ENCODE measurements around the gene ESYT1.
A peak's percentile ranks its signal among the peaks of the same experiment; 100 is the strongest.
"Not testable (repeated sequence)": the region's sequence is repeated elsewhere in the genome, so short reads cannot be mapped to it uniquely, and the experiment has no call there.

The ESYT1 gene

DNA sequence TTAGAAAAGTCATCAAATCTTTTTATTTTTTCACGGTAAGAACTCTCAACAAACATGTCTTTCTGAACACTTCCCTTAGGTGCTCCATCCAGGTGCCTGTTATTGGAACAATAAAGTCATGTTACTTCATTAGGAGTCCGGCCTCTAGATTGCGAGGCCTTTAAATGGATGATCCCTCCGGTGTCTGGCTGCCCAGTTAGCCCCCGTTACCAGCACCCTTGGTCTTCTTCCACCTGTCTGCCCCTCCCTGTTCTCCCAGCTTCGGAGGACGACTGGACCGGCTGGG is 24.3 kb upstream of the ESYT1 start:
- no peak for DNase-seq (ENCODE audit: low read depth)

- DNase-seq (ENCODE audit: low read depth), result peak; percentile 95
Measured at GRCh38 chr12:56104109-56104814, 23.8 kb upstream of the ESYT1 start, which contains the start of gene PA2G4. Gene PA2G4, plus strand, starts transcription at chr12:56104559. Its CDS starts 179 bp downstream, at chr12:56104738.

GRCh38 chr12:56104815-56105608 is 23.1 kb upstream of the ESYT1 start:
- peak; percentile 18 for DNase-seq (ENCODE audit: low read depth)

DNA sequence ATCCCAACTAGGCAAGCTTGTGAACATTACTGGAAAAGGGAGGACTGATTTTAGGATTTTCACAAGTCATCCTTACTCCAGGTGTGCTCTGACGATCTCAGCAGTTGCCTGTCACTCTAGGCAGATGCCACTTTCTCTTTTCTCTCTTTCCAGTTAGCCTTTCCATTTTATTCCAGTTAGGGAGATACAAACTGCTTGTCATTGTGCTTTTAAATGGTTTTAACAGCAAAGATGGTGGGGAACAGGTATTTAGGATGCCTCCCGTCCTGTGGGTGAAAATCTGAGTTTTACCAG is 22.5 kb upstream of the ESYT1 start:
- no peak for DNase-seq (ENCODE audit: low read depth)

DNA sequence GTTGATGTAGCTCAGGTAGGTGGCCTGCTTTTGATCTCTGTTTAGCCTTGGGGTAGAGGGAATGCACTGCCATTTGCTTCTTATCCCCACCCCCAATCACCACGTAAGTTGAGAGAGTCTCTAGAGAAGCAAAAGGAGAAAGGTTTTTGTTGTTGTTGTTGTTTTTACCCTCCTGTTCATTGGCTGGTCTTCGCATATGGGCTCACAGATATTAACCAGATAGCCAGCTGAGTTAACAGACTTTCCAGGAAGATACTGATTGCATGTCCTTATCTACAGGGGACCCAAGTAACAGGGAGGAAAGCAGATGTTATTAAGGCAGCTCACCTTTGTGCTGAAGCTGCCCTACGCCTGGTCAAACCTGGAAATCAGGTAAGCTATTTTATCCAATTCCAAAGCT is 20.8 kb upstream of the ESYT1 start:
- DNase-seq (ENCODE audit: low read depth), result no peak

DNA sequence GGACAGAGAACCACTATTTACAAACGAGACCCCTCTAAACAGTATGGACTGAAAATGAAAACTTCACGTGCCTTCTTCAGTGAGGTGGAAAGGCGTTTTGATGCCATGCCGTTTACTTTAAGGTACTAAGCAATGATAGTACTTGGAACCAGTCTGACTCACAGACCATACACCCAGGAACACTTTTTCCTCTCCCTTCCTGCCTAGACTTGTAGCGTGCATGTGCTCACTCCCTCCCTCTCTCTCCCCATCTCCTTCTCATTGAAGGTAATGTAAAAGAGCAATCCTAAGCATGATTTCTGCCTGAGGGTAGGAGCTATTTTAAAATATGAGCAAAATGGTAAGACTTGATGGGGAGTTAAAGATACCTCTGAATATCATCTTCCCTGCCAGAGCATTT is 17.5 kb upstream of the ESYT1 start:
- no peak for DNase-seq (ENCODE audit: low read depth)

- no peak for DNase-seq (ENCODE audit: low read depth)
Measured at GRCh38 chr12:56114084-56114483, 14.0 kb upstream of the ESYT1 start.

DNA sequence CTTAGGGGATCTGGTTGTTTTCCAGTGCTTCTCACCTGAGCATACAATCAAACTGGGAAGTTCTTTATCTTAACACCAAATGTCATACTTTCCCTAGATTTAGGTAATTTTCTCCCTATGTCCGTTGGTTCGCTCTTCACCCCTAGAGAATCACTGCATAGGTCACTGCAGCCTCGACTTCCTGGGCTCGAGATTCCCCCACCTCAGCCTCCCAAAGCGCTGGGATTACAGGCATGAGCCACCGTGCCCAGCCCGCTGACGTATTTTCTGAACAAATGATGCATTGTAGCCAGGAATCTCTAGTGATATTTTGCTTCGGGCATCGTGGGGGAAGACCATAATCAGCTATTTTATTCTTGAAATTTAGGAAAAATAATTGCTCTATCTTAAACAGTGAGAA is 12.7 kb upstream of the ESYT1 start:
- DNase-seq (ENCODE audit: low read depth), result no peak

- DNase-seq (ENCODE audit: low read depth), result peak; percentile 90
Measured at GRCh38 chr12:56116267-56117081, 11.6 kb upstream of the ESYT1 start, which contains the start of gene RPL41. Gene RPL41, plus strand, starts transcription at chr12:56116633.

- not testable (repeated sequence) for DNase-seq (ENCODE audit: low read depth)
Measured at GRCh38 chr12:56117082-56117706, 10.9 kb upstream of the ESYT1 start.

DNA sequence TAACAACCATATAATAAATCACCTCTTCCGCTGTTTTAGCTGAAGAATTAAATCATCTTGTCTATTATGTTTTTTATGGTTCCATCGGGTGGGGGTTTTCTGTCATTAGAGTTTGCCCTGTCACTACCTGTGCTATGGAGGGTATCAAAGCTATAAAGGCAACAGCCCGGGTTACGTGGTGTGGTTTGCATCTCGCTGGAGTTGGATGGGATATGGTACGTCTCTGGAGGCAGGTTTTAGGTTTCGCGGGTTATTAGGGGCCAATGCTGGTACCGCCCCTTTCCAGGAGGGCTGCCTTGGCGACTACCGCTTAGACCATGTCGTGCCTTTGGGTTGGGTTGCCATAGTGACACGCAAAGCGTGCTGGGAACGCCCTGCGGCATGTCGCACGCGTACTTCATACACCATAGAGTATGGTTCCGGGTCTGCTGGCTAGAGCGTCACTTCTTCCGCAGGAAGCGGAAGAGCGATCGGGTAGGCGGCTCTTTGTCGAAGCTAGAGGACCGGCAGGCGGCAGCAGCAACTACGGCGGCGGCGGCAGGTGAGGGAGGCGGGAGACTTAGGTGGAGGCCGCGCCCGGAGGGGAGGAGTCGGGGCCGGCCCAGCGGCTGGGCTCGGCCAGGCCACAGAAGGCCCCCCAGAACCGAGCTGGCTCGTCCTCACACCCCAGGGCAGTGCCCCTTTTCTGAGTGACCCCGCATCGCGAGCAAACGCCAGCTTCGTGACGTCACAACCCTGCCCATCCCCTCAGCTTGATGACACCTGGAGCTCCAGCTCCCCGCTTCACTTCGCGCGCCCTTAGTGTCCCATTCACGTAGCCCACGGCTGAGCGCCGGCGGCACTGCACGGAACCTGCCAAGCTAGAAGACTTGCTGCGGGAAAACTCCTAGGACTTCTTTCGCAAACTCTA is 10.0 kb upstream of the ESYT1 start, which contains the start of gene ZC3H10:
Gene ZC3H10 (plus strand): TSS at position 489 of the 910 bp plus-strand sequence. CDS start 2,297 bp downstream, outside the sequence.
- DNase-seq (ENCODE audit: low read depth), result peak; percentile 97

DNA sequence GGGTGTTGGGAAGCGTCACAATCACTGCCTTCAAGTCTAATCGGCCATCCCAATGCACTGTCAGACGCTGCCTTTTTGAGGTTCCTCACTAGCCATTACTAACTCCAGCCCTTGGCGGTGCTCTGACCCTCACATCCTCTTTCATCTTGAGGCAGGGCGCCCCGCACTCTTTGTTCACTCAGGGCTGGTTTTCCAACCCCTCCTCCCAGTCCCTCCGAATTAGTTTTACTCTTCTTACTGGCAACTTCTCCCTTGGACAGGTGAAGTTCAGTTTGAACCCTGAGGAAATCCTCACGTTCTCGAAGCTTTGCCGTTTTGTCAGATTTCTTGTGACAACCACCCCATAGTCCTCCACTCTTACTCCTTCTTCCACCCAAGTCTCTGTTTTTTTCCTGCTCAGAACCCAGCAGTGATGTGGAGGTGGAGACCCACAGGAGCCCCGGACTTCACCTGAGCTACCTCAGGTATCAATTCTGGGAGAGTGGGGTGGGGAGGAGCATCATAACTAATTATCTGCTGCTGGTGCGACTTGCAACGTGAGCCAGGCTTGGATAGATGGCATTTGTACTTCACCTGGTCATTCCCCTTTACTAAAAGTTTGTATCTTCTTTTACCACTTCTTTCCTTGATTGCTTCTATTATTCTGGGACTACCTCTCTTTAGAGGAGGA is 9.2 kb upstream of the ESYT1 start:
- no peak for DNase-seq (ENCODE audit: low read depth)

DNA sequence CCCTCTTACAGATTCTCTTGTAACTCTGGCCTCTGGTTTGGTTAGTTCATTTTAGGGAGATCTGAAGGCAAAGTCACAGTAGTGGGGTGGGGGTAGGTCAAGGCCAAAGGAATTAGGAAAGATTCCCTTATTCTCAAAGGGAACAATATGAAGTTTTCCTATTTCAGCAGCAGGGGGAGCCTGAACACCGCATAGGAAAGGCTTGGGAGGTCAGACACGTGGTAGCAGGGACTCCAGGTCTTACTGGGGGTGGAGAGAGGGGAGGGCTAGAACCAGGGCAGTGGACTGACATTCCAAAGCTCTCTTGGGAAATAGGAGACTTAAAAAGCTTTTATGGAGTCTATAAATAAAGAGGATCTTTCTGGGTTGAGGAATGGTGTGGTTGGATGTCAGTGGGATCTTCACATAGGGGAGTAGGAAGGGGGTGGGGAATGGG is 8.7 kb upstream of the ESYT1 start:
- peak; percentile 22 for DNase-seq (ENCODE audit: low read depth)

- DNase-seq (ENCODE audit: low read depth), result no peak
Measured at GRCh38 chr12:56120158-56120846, 7.8 kb upstream of the ESYT1 start.

- no peak for DNase-seq (ENCODE audit: low read depth)
Measured at GRCh38 chr12:56121204-56121870, 6.7 kb upstream of the ESYT1 start.

GRCh38 chr12:56122637-56123036 is 5.4 kb upstream of the ESYT1 start:
- DNase-seq (ENCODE audit: low read depth), result no peak

DNA sequence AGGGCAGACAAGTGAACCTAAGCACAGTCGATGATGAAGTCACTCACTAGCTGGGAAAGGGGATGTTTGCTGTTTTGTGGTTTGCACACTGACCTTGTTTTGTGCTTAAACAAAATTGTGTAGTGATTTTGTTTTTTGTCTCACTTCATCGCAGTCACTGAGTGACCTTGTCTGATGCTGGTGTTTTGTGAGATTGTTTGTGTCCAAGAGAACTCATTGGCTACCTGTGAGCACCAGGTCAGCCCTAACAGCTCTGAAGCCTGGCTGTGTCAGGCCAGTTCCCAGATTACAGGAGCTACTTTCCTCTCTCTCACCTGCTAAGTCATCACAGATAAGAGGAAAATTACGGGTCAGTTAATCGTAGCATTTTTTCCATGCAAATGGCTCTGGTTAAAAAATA is 3.9 kb upstream of the ESYT1 start:
- no peak for DNase-seq (ENCODE audit: low read depth)

DNA sequence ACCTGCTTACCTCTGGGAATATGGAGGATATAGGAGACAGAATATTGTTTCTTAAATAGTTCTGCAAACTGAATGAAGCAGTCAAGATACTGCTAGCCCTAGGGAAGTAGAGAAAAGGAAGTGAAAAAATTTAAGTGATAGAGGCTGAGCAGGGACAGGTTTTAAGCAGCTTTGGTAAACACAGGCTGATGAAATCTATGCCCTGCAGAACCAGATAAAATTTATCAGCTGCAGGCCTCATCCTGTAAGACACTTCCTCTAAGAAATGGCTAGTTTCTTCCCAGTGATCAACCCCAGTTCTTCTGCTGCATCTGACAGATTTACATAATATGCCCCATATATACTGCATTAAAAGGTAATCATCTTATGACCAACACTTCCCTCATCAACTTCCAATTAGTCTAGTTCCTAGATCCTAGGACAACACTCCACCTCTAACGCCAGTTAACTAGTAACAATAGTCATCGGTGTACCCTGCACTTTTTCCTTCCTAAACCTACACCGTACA is 1.3 kb upstream of the ESYT1 start:
- no peak for DNase-seq (ENCODE audit: low read depth)

- no peak for DNase-seq (ENCODE audit: low read depth)
Measured at GRCh38 chr12:56127485-56127887, 581 bp upstream of the ESYT1 start.

All from stimulated activated CD8-positive, alpha-beta memory T cell treated with anti-CD3 and anti-CD28 coated beads, Interleukin-4, amount 100 ng/mL, for 24 hours (primary cell).